ENCODE data around the gene E2F3. TPM values are rescaled to one million over a fixed set of nuclear protein-coding genes. Genes with fewer than 3 reads are reported as not detected.

The E2F3 gene
- total and polyA plus RNA-seq, 2 donors from 2014 or later, result 3.7 to 11.0 TPM

- FAIRE-seq, result no peak
- no peak for TF ChIP-seq CTCF (IDR thresholded peaks at IDR 0.05; ENCODE audit: borderline replicate concordance, extremely low read depth, insufficient read depth)
- H3K4me1 ChIP-seq (ENCODE audit: control insufficient read depth in 2 of 3, insufficient read depth in 2 of 3, low read depth in 1 of 3, low read length in 3 of 3), result peaks cover 0 to 3% (median 0%) of the 10 kb centered on the region in 3 donors
- intact Hi-C loops (cut with DNase I), result no loop called here
- H3K9ac ChIP-seq (ENCODE audit: low read length in 3 of 3), result no peak overlapping the region
- no peak overlapping the region for H3K4me3 ChIP-seq (ENCODE audit: low read length in 3 of 3)
- no peaks in the 10 kb centered on the region for H3K27me3 ChIP-seq (ENCODE audit: control insufficient read depth, insufficient read depth, low read length)
- H3K9me3 ChIP-seq (ENCODE audit: control insufficient read depth in 2 of 3, insufficient read depth in 1 of 3, low read length in 3 of 3), result no peaks in the 10 kb centered on the region
- DNase-seq, result no peak
- H3K36me3 ChIP-seq (ENCODE audit: control insufficient read depth in 2 of 3, insufficient read depth in 3 of 3, low read length in 3 of 3), result no peaks in the 10 kb centered on the region
- no peak overlapping the region for H3K27ac ChIP-seq (ENCODE audit: low read depth in 2 of 2, low read length in 2 of 2)
Observed at GRCh38 chr6:20472748-20473147, 71.1 kb downstream of the E2F3 start.

GRCh38 chr6:20473518-20473917 lies 71.8 kb downstream of the E2F3 start:
- Histone ChIP-seq H3K9ac (ENCODE audit: low read length in 3 of 3) (no peak overlapping the region), H3K27me3 (ENCODE audit: control insufficient read depth, insufficient read depth, low read length) (no peaks in the 10 kb centered on the region), H3K9me3 (ENCODE audit: control insufficient read depth in 2 of 3, insufficient read depth in 1 of 3, low read length in 3 of 3) (no peaks in the 10 kb centered on the region), H3K4me3 (ENCODE audit: low read length in 3 of 3) (no peak overlapping the region), H3K27ac (ENCODE audit: low read depth in 2 of 2, low read length in 2 of 2) (no peak overlapping the region), H3K4me1 (ENCODE audit: control insufficient read depth in 2 of 3, insufficient read depth in 2 of 3, low read depth in 1 of 3, low read length in 3 of 3) (peaks cover 0 to 3% (median 0%) of the 10 kb centered on the region in 3 donors), H3K36me3 (ENCODE audit: control insufficient read depth in 2 of 3, insufficient read depth in 3 of 3, low read length in 3 of 3) (no peaks in the 10 kb centered on the region)
- no peak for TF ChIP-seq CTCF (IDR thresholded peaks at IDR 0.05; ENCODE audit: borderline replicate concordance, extremely low read depth, insufficient read depth)
- FAIRE-seq, result no peak
- DNase-seq, result no peak
- intact Hi-C loops (cut with DNase I), result no loop called here

GRCh38 chr6:20474874-20475542 lies 73.3 kb downstream of the E2F3 start:
- no peak overlapping the region for H3K9ac ChIP-seq (ENCODE audit: low read length in 3 of 3)

More at GRCh38 chr6:20474874-20475542, 73.3 kb downstream of the E2F3 start:
- intact Hi-C loops (cut with DNase I), result no loop called here
- Histone ChIP-seq H3K27me3 (ENCODE audit: control insufficient read depth, insufficient read depth, low read length) (no peaks in the 10 kb centered on the region), H3K4me1 (ENCODE audit: control insufficient read depth in 2 of 3, insufficient read depth in 2 of 3, low read depth in 1 of 3, low read length in 3 of 3) (peaks cover 0 to 3% (median 0%) of the 10 kb centered on the region in 3 donors), H3K4me3 (ENCODE audit: low read length in 3 of 3) (no peak overlapping the region), H3K27ac (ENCODE audit: low read depth in 2 of 2, low read length in 2 of 2) (no peak overlapping the region), H3K36me3 (ENCODE audit: control insufficient read depth in 2 of 3, insufficient read depth in 3 of 3, low read length in 3 of 3) (no peaks in the 10 kb centered on the region), H3K9me3 (ENCODE audit: control insufficient read depth in 2 of 3, insufficient read depth in 1 of 3, low read length in 3 of 3) (no peaks in the 10 kb centered on the region)
- no peak for FAIRE-seq
- DNase-seq, result peak in 1 of 5 donors; percentile 13
- TF ChIP-seq CTCF (IDR thresholded peaks at IDR 0.05; ENCODE audit: borderline replicate concordance, extremely low read depth, insufficient read depth), result no peak
